ENCODE data around the gene PHLPP1. TPM values are rescaled to one million over a fixed set of nuclear protein-coding genes. Genes with fewer than 3 reads are reported as not detected.

PHLPP1 gene
- total RNA-seq, 1 donor from 2014 or later, result 13.3 TPM

GRCh38 chr18:62984656-62985315 is 269.4 kb downstream of the PHLPP1 start:
- Histone ChIP-seq H2AFZ (ENCODE audit: low read depth, low read length) (no peak overlapping the region), H3K27me3 (ENCODE audit: insufficient read depth, low read length) (no peaks in the 10 kb centered on the region), H3K79me2 (ENCODE audit: insufficient read depth, low read length) (no peaks in the 10 kb centered on the region), H3K9me3 (ENCODE audit: insufficient read depth, low read depth, low read length) (no peaks in the 10 kb centered on the region), H4K20me1 (ENCODE audit: insufficient read depth, low read length) (peaks cover 6% of the 10 kb centered on the region), H3K4me1 (ENCODE audit: insufficient read depth, low read length) (no peaks in the 10 kb centered on the region), H3K36me3 (ENCODE audit: insufficient read depth, low read length) (no peaks in the 10 kb centered on the region), H3K4me3 (ENCODE audit: insufficient read depth, low read depth, low read length) (no peak overlapping the region), H3K9ac (ENCODE audit: low read length) (no peak overlapping the region), H3K27ac (ENCODE audit: low read depth, low read length) (no peak overlapping the region), H3K4me2 (ENCODE audit: low read length) (no peak overlapping the region)
- no peak for DNase-seq (ENCODE audit: low read depth)
- no peaks in the 10 kb centered on the region for H3K9me3 Mint-ChIP-seq (ENCODE audit: unreplicated experiment)
- H3K27me3 Mint-ChIP-seq (ENCODE audit: low read depth, unreplicated experiment), result peaks cover 3% of the 10 kb centered on the region
- no peak overlapping the region for H3K27ac Mint-ChIP-seq (ENCODE audit: unreplicated experiment)
- no peaks in the 10 kb centered on the region for H3K4me1 Mint-ChIP-seq (ENCODE audit: low read depth, unreplicated experiment)
- TF ChIP-seq, protein P1, sequence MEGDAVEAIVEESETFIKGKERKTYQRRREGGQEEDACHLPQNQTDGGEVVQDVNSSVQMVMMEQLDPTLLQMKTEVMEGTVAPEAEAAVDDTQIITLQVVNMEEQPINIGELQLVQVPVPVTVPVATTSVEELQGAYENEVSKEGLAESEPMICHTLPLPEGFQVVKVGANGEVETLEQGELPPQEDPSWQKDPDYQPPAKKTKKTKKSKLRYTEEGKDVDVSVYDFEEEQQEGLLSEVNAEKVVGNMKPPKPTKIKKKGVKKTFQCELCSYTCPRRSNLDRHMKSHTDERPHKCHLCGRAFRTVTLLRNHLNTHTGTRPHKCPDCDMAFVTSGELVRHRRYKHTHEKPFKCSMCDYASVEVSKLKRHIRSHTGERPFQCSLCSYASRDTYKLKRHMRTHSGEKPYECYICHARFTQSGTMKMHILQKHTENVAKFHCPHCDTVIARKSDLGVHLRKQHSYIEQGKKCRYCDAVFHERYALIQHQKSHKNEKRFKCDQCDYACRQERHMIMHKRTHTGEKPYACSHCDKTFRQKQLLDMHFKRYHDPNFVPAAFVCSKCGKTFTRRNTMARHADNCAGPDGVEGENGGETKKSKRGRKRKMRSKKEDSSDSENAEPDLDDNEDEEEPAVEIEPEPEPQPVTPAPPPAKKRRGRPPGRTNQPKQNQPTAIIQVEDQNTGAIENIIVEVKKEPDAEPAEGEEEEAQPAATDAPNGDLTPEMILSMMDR (IDR thresholded peaks at IDR 0.05; ENCODE audit: insufficient read depth, low read depth, low read length), result no peak
- no peak for TF ChIP-seq EZH2 (IDR thresholded peaks at IDR 0.05; ENCODE audit: insufficient read depth, low read length)
- no peak overlapping the region for H3K4me3 Mint-ChIP-seq (ENCODE audit: unreplicated experiment)
- H3K36me3 Mint-ChIP-seq (ENCODE audit: low read depth, unreplicated experiment), result peaks cover 5% of the 10 kb centered on the region
- no peak for FAIRE-seq

GRCh38 chr18:62986490-62986889 is 271.1 kb downstream of the PHLPP1 start:
- Histone ChIP-seq H3K9me3 (ENCODE audit: insufficient read depth, low read depth, low read length) (no peaks in the 10 kb centered on the region), H3K27me3 (ENCODE audit: insufficient read depth, low read length) (peaks cover 3% of the 10 kb centered on the region), H3K36me3 (ENCODE audit: insufficient read depth, low read length) (no peaks in the 10 kb centered on the region), H3K4me2 (ENCODE audit: low read length) (no peak overlapping the region), H3K4me3 (ENCODE audit: insufficient read depth, low read depth, low read length) (no peak overlapping the region), H2AFZ (ENCODE audit: low read depth, low read length) (no peak overlapping the region), H3K79me2 (ENCODE audit: insufficient read depth, low read length) (no peaks in the 10 kb centered on the region), H3K27ac (ENCODE audit: low read depth, low read length) (no peak overlapping the region), H3K4me1 (ENCODE audit: insufficient read depth, low read length) (no peaks in the 10 kb centered on the region), H3K9ac (ENCODE audit: low read length) (no peak overlapping the region), H4K20me1 (ENCODE audit: insufficient read depth, low read length) (no peaks in the 10 kb centered on the region)
- no peak for DNase-seq (ENCODE audit: low read depth)
- Mint-ChIP-seq H3K36me3 (ENCODE audit: low read depth, unreplicated experiment) (peaks cover 3% of the 10 kb centered on the region), H3K9me3 (ENCODE audit: unreplicated experiment) (peaks cover 3% of the 10 kb centered on the region), H3K4me1 (ENCODE audit: low read depth, unreplicated experiment) (no peaks in the 10 kb centered on the region), H3K27me3 (ENCODE audit: low read depth, unreplicated experiment) (peaks cover 3% of the 10 kb centered on the region), H3K27ac (ENCODE audit: unreplicated experiment) (no peak overlapping the region), H3K4me3 (ENCODE audit: unreplicated experiment) (no peak overlapping the region)
- no peak for FAIRE-seq
- TF ChIP-seq, protein P1 (IDR thresholded peaks at IDR 0.05; ENCODE audit: insufficient read depth, low read depth, low read length), result no peak
- no peak for TF ChIP-seq EZH2 (IDR thresholded peaks at IDR 0.05; ENCODE audit: insufficient read depth, low read length)

Data from astrocyte (in vitro differentiated cells and primary cell).